Stimulated activated CD4-positive, alpha-beta T cell treated with anti-CD3 and anti-CD28 coated beads, Interleukin-4, amount 100 ng/mL, for 24 hours (primary cell): ENCODE data around the gene SKAP2.
"Not testable (repeated sequence)": the region's sequence is repeated elsewhere in the genome, so short reads cannot be mapped to it uniquely, and the experiment has no call there.

Source experiments
- DNase-seq: peaks from one replicate; pipeline ENCODE4 v3.0.0-alpha.2; 2020

The SKAP2 gene

GRCh38 chr7:26856176-26856985, 8.0 kb downstream of the SKAP2 start:
- no peak for DNase-seq

- no peak for DNase-seq
These were observed 9.2 kb downstream of the SKAP2 start for GRCh38 chr7:26854876-26855855.

DNA sequence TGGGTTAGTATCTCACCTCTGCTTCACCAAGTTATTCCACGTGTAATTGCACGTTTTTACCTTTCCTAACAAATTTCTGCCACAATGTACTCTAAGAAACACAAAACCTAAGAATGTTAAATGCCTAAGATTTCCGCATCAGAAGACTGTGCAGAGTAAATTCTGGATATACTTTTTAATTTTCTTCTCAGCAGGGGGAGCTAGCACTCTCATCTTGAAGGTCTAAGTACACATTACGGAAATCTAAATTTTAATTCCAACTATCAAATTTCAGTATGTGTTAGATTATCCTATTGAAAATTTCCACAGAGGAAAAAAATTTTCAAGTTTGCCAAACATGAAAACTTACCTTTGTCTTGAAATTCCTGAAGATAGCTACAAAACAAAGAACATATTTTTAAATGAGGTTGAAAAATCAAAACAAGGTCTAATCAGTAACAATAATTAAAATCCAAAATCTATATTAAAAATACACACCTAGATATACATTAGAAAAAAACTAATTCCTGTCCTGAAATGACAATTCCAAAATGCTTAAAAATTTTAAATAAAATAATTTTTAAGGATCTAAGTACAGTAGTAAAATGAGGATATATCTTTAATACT, 10.5 kb downstream of the SKAP2 start:
- no peak for DNase-seq

GRCh38 chr7:26850193-26850651, 14.2 kb downstream of the SKAP2 start:
- no peak for DNase-seq

DNA sequence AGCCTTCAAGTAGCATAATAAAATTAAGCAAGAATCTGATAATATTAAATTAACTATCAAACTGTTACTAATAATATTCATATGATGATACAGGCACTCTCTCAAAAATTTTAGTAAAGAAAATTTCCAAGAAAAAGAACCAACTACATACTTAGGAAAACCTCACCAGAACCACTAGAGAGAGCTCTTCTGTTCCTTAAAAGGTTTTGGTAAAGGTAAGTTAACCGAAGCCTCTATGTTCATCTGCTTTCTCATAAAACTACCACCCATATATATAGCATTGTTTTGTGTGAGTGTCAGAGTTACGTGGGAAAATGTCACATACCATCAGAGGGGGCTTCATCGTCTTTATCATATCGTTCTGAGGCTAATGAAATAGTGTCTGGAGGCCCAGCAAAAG, 20.7 kb downstream of the SKAP2 start:
- DNase-seq: no peak

GRCh38 chr7:26842897-26843296, 21.5 kb downstream of the SKAP2 start:
- no peak for DNase-seq

GRCh38 chr7:26841003-26841739, 23.2 kb downstream of the SKAP2 start:
- DNase-seq: no peak

DNA sequence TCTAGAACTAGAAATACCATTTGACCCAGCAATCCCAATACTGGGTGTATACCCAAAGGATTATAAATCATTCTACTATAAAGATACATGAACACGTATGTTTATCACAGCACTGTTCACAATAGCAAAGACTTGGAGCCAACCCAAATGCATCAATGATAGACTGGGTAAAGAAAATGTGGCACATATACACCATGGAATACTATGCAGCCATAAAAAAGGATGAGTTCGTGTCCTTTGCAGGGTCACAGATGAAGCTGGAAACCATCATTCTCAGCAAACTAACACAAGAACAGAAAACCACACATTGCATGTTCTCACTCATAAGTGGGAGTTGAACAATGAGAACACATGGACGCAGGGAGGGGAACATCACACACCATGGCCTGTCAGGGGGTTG, 27.6 kb downstream of the SKAP2 start:
- not testable (repeated sequence) for DNase-seq

GRCh38 chr7:26815426-26815825, 49.0 kb downstream of the SKAP2 start:
- no peak for DNase-seq

- no peak for DNase-seq
These were observed 51.0 kb downstream of the SKAP2 start for GRCh38 chr7:26813432-26813831.

- no peak for DNase-seq
These were observed 69.8 kb downstream of the SKAP2 start for GRCh38 chr7:26794541-26794940.

DNA sequence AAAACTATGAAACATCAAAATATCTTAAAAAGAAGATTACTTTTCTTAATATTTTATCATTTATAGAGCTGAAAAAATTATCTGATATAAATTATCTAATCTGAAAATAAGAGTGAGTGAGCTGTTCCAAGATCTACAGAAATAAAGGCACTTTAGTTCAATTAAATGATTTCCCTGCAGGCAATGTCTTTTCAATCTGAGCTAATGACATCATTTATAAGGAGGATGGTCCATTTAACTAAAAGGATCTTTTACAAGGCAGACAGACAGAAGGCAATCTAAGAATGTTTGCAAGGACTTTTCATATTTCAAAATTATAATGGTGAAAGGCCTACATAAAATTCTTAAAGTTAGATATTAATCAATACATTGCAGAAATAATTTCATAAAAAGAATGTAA, 71.8 kb downstream of the SKAP2 start:
- no peak for DNase-seq

GRCh38 chr7:26792006-26792405, 72.4 kb downstream of the SKAP2 start:
- no peak for DNase-seq

GRCh38 chr7:26789481-26790184, 74.8 kb downstream of the SKAP2 start:
- no peak for DNase-seq

- DNase-seq: no peak
These were observed 76.7 kb downstream of the SKAP2 start for GRCh38 chr7:26787701-26788100.

DNA sequence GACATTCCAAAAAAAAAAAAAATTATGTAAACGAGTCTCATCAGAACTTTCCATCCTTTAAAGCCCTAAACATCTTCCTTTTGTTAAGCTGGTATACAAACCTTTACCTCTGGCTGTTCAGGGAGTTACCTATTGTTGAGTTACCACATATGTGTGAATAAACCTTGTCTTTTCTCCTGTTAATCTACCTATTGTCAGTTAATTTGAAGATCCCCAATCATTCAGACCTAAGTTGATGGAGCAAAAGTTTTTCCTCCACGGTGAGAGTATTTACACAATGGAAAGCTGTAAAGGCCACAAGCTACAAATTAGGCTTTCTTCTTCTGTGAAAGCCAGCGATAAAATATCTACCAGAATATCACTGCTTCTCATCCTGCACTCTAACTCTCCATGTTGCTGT, 80.3 kb downstream of the SKAP2 start:
- no peak for DNase-seq

DNA sequence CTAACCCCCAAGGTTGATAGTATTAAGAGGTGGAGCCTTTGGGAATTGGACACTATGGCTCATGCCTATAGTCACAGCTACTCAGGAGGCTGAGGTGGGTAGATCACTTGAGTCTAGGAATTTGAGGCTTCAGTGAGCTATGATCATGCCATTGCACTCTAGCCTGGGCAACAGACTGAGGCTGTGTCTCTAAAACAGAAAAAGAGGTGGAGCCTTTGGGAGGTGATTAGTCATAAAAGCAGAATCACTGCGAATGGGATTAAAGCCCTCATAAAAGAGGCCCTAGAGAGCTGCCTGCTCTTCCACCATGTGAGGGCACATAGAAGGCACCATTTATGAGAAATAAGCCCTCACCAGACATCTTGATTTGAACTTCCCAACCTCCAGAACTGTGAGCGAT, 81.9 kb downstream of the SKAP2 start:
- DNase-seq: no peak

DNA sequence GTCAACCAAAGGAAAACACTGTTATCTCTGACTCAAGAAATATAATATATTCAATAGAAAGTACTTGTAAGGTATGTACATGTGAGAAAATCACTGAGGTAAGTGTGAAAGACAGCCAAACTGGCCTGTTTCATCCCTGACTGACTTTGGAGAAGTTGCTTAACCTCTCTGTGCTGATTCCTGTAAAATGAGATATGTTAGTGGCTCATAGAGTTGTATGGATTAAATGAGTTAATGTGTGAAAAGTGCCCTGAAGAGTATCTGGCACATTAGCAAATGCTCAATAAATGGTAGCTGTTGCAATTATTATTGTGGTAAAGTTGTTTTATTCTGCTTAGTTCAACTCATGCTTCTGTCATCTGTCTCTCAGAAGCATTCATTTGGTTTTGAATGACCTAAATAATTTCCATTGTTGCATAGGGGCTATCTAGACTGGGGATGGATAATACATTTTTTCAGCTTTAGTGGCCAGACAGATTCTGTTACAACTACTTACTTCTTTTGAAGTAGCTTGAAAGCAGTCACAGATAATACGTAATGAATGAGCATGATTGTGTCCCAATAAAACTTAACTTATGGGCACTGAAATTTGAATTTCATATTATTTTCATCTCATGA, 84.3 kb downstream of the SKAP2 start:
- no peak for DNase-seq

DNA sequence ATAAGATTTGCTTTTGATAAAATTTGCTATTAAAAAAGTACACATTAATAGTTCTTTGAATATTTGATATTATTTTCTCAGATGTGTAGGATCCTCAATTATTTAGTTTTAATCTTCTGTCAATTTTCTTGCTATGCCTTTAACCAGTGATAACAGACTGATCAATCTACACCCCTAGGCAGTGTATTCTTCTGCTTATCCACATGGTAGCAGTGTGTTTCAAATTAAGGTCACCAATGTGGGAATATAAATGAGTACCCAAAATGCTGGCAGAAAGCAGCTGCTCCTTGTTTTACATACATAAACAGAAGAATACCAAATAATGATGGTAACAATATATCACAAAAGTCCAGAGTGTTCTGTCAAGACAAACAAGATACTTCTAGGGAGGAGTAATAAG, 87.0 kb downstream of the SKAP2 start:
- DNase-seq: no peak

GRCh38 chr7:26760501-26760900, 103.9 kb downstream of the SKAP2 start:
- DNase-seq: no peak

DNA sequence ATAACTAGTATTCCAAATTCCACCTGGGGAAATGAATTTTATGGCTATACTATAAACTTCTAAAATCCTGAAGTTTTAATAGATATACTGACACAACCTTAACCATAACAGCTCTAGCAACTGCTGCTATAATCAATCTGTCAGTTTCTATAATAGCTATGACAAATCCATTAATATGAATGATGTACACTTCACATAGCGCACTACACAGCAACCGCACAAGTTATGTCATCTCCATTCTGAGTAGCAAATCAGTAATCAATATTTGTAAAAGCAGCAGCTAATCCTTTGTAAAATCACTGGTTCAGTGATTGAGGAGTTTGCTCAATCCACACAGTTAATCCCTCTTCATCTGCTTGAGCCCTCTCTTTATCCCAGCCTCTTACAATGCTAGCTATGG, 105.3 kb downstream of the SKAP2 start:
- DNase-seq: no peak

DNA sequence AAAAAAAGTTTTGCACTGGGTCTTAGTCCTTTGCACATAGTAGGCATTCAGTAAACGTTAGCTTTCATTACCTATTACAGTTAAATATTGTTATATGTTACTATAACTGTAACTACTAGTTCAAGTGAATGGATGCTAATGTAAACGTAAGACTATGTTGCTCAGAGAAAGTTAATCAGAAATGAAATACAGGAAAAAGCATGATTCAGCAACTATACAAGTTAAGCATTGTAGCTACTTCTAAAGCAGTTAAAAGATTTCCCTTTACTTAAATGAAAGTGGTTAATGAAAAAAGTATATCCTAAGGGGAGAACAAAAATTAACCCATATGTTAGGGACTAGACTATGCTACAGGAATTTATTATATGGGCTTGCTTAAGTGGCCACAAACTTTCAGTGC, 121.2 kb downstream of the SKAP2 start:
- DNase-seq: no peak
